Suprapubic skin (tissue), 4 donors: Measurements from ENCODE around the gene IFT25. TPM values are rescaled to one million over a fixed set of nuclear protein-coding genes. Genes with fewer than 3 reads are reported as not detected.

Source experiments
- DNase-seq, 2 donors: peaks; one replicate each; pipeline ENCODE4 v3.0.0-alpha.2; 2019; ENCODE audit warnings: low spot score in 2 of 2
- H3K27ac ChIP-seq: fragments of 200-600 bp; sonication (generic); one replicate; pipeline ENCODE4 v1.5.1; 2019
- H3K27me3 ChIP-seq: fragments of 200-600 bp; sonication (generic); one replicate; pipeline ENCODE4 v1.5.1; 2019
- H3K36me3 ChIP-seq: fragments of 200-600 bp; sonication (generic); one replicate; pipeline ENCODE4 v1.5.1; 2019
- H3K4me1 ChIP-seq: fragments of 200-600 bp; sonication (generic); one replicate; pipeline ENCODE4 v1.5.1; 2019
- H3K4me3 ChIP-seq: fragments of 200-600 bp; sonication (generic); one replicate; pipeline ENCODE4 v1.5.1; 2019; ENCODE audit warnings: mild to moderate bottlenecking
- H3K9me3 ChIP-seq: fragments of 200-600 bp; sonication (generic); one replicate; pipeline ENCODE4 v1.5.1; 2019
- EP300 ChIP-seq: sonication (generic); formaldehyde crosslinking; IDR thresholded peaks from one replicate; pipeline ENCODE4 v1.6.1; 2017; ENCODE audit warnings: antibody characterized with exemption
- POLR2A ChIP-seq, 2 donors: fragments of 450-650 bp; IDR thresholded peaks; one replicate each; pipeline ENCODE4 v1.6.1; 2017; ENCODE audit warnings: antibody characterized with exemption in 2 of 2, mild to moderate bottlenecking in 2 of 2, moderate library complexity in 2 of 2
- POLR2AphosphoS5 ChIP-seq, 3 donors: sonication (generic); formaldehyde crosslinking; IDR thresholded peaks; one replicate each; pipeline ENCODE4 v1.6.1; 2017; ENCODE audit warnings: antibody characterized with exemption in 3 of 3
- WGBS: methylation state at CpG from one replicate; pipeline ENCODE4 v1.1.5; 2018; 5-methylcytosine and 5-hydroxymethylcytosine counted together
- total RNA-seq, 4 donors: library from RNA; depleted of rRNA; stranded (reverse); fragments of >200 nt; gene quantifications; one replicate each; pipeline ENCODE4 v1.1.0, GENCODE V29; 2016
- TF ChIP-seq, protein P1 (sequence below), 2 donors: fragments of 200-600 bp in 1 of 2; fragments of 450-650 bp in 1 of 2; sonication (generic) in 1 of 2; IDR thresholded peaks; one replicate each; pipeline ENCODE4 v1.5.1; 2016 to 2019; ENCODE audit warnings: antibody characterized with exemption in 2 of 2, mild to moderate bottlenecking in 1 of 2, moderate library complexity in 1 of 2

The IFT25 gene
- total RNA-seq, 4 donors from 2014 or later, result 8.8 to 36.5 (median 13.8) TPM

DNA sequence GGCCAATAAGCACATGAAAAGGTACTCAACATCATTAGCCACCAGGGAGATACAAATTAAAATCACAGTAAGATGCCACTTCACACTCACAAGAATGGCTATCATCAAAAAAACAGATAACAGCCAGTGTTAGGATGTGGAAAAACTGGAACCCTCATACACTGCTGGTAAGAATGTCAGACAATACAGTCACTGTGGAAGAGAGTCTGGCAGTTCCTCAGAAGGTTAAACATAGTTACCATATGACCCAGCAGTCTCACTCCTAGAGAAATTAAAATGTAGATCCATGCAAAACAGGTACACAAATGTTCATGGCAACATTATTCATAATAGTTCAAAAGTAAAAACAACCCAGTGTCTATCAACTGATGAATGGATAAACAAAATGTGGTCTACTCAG lies 39.2 kb upstream of the IFT25 start:
- Histone ChIP-seq H3K36me3 (no peaks in the 10 kb centered on the region), H3K4me1 (peaks cover 13% of the 10 kb centered on the region)
- TF ChIP-seq POLR2A (IDR thresholded peaks at IDR 0.05) (no peak), POLR2AphosphoS5 (IDR thresholded peaks at IDR 0.05) (no peak), EP300 (no peak)
- TF ChIP-seq, protein P1, sequence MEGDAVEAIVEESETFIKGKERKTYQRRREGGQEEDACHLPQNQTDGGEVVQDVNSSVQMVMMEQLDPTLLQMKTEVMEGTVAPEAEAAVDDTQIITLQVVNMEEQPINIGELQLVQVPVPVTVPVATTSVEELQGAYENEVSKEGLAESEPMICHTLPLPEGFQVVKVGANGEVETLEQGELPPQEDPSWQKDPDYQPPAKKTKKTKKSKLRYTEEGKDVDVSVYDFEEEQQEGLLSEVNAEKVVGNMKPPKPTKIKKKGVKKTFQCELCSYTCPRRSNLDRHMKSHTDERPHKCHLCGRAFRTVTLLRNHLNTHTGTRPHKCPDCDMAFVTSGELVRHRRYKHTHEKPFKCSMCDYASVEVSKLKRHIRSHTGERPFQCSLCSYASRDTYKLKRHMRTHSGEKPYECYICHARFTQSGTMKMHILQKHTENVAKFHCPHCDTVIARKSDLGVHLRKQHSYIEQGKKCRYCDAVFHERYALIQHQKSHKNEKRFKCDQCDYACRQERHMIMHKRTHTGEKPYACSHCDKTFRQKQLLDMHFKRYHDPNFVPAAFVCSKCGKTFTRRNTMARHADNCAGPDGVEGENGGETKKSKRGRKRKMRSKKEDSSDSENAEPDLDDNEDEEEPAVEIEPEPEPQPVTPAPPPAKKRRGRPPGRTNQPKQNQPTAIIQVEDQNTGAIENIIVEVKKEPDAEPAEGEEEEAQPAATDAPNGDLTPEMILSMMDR (IDR thresholded peaks at IDR 0.05), result no peak

DNA sequence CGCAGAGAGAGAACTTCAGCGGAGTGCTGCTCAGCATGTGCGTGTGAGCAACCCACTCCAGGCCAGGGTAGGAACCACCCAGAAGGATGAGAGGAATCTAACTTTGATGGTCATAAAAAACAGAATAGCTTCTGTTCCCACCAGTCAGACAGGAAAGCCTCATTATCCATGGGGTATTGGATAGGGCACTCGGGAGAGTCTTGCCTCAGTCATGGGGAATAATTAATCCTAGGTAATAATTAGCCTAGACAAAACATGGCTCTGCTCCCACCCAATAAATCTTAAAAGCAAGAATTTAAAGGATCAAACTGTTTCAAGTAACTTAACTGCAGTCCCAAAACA lies 37.2 kb upstream of the IFT25 start:
- no peaks in the 10 kb centered on the region for H3K27me3 ChIP-seq
- H3K4me3 ChIP-seq, result peak overlapping the region; percentile 42
- 22% methylated on average over 4 of the region's 4 CpGs for WGBS

More for the DNA sequence above, 39.2 kb upstream of the IFT25 start:
- DNase-seq, result no peak
- Histone ChIP-seq H3K9me3 (no peaks in the 10 kb centered on the region), H3K27me3 (no peaks in the 10 kb centered on the region), H3K27ac (no peak overlapping the region), H3K4me3 (no peak overlapping the region)

DNA sequence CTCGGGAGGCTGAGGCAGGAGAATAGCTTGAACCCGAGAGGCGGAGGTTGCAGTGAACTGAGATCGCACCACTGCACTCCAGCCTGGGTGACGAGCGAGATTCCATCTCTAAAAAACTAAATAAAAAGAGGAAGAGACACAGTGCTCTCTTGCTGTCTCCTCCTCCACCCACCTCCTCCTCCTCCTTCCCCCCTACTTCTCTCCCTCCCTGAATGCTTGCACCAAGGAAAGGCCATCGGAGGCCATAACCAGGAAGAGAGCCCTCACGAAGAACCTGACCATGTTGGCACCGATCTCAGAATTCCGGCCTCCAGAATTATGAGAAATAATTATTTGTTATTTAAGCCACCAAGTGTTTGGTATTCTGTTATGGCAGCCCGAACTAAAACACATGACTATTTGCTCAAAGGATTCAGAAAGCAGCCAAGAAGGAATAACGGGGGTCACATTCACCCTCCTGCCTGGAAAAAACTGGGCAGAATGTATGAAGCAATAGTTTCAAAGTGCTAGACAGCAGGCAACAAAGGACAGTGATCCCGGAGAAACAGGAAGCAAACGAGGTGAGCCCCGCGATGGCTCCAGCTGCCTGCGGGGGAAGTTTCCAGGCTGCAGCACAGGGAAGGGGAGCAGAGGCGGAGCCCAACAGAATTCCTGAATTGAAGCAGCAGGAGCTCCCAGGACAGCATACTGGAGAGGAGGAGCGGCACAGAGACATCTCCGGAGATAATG lies 36.7 kb upstream of the IFT25 start:
- no peaks in the 10 kb centered on the region for H3K36me3 ChIP-seq
- H3K27me3 ChIP-seq, result no peaks in the 10 kb centered on the region
- peak in 1 of 2 donors; percentile 67 for DNase-seq
- peak overlapping the region; percentile 44 for H3K27ac ChIP-seq
- peak overlapping the region; percentile 42 for H3K4me3 ChIP-seq
- WGBS, result 33% methylated on average over 20 of the region's 20 CpGs
- H3K9me3 ChIP-seq, result no peaks in the 10 kb centered on the region
- TF ChIP-seq, protein P1 (IDR thresholded peaks at IDR 0.05), result no peak
- no peak for TF ChIP-seq POLR2A (IDR thresholded peaks at IDR 0.05)
- H3K4me1 ChIP-seq, result peaks cover 13% of the 10 kb centered on the region

More for the DNA sequence above, 37.2 kb upstream of the IFT25 start:
- Histone ChIP-seq H3K4me1 (peaks cover 13% of the 10 kb centered on the region), H3K9me3 (no peaks in the 10 kb centered on the region), H3K27ac (peak overlapping the region; percentile 44), H3K36me3 (no peaks in the 10 kb centered on the region)
- no peak for DNase-seq
- TF ChIP-seq, protein P1 (IDR thresholded peaks at IDR 0.05), result no peak
- no peak for TF ChIP-seq POLR2A (IDR thresholded peaks at IDR 0.05)
- no peak for TF ChIP-seq EP300
- no peak for TF ChIP-seq POLR2AphosphoS5 (IDR thresholded peaks at IDR 0.05)

DNA sequence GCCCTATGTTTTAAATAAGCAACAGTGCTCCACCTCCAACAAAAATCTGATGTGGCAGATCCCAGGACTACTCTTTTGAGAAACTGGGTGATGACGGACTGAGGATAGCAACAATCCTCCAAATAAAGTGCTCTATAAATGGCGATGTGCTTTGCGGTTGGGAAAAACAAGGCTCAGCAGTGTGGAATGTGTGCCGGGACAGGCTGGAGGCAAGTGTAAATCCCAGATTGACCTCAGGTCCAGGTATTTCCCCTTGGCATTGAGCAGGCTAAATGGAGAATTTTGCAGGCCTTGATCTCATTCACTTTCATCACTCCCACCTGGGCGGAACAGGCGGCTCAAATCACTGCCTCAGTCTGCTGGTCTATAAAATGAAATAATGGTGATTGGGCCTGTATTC lies 35.7 kb upstream of the IFT25 start:
- Histone ChIP-seq H3K4me3 (no peak overlapping the region), H3K9me3 (no peaks in the 10 kb centered on the region), H3K27me3 (no peaks in the 10 kb centered on the region), H3K27ac (no peak overlapping the region), H3K4me1 (peaks cover 13% of the 10 kb centered on the region), H3K36me3 (no peaks in the 10 kb centered on the region)
- 93% methylated on average over 6 of the region's 6 CpGs for WGBS
- TF ChIP-seq POLR2AphosphoS5 (IDR thresholded peaks at IDR 0.05), result no peak
- TF ChIP-seq, protein P1 (IDR thresholded peaks at IDR 0.05), result no peak
- no peak for TF ChIP-seq EP300
- no peak for TF ChIP-seq POLR2A (IDR thresholded peaks at IDR 0.05)
- DNase-seq, result no peak

DNA sequence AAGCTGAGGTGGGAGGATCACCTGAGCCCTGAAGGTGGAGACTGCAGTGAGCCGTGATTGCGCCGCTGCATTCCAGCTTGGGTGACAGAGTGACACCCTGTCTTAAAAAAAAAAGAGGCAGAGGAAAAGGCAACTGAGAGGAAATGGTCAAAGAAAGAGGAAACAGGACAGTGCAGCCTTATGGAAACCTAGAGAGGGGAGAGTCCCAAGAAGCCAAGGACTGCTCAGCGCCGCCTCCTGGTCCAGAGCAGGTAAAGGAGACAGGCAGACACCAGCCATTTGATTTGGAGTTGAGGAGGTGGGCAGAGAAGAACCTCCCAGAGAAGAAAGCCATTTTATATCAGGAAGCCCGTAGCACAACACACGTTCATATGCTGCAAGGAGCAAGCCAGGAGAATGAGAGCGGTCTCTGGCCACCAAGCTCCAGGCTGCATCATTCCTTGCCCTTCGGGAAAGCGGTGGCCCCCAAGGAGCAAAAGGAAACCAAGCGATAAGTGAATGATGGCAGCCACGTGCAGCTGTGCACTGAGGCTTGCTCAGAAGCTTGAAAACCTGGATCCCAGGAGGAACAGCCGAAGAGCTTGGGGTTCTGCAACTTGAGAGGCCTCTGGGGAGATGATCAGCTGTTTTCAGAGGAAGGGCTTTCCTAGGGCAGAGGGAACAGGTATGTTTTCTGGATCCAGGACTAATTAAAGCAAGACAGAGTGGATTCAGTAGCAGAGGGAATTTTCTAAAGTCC lies 34.4 kb upstream of the IFT25 start:
- TF ChIP-seq, protein P1 (IDR thresholded peaks at IDR 0.05), result no peak
- TF ChIP-seq POLR2A (IDR thresholded peaks at IDR 0.05), result no peak
- no peak for TF ChIP-seq EP300
- TF ChIP-seq POLR2AphosphoS5 (IDR thresholded peaks at IDR 0.05), result no peak
- Histone ChIP-seq H3K9me3 (no peaks in the 10 kb centered on the region), H3K4me3 (no peak overlapping the region), H3K27ac (no peak overlapping the region), H3K4me1 (peaks cover 13% of the 10 kb centered on the region), H3K36me3 (no peaks in the 10 kb centered on the region), H3K27me3 (no peaks in the 10 kb centered on the region)
- DNase-seq, result no peak
- WGBS, result 88% methylated on average over 13 of the region's 13 CpGs
